OCI-LY3 (cell line): ENCODE data around the gene TMEM97.

Experiments
- H2AFZ ChIP-seq: fragments of 200-600, 300-600 bp; shearing (Covaris generic); 2 replicates; pipeline ENCODE4 v1.6.0; 2014; ENCODE audit warnings: antibody characterized with exemption, low read depth, low read length
- H3K27ac ChIP-seq: fragments of 200-600, 300-600 bp; sonication (generic); 2 replicates; pipeline ENCODE4 v1.5.1; 2014; ENCODE audit warnings: mild to moderate bottlenecking, low read length, moderate library complexity, mixed read lengths
- H3K27me3 ChIP-seq: fragments of 200-600, 300-600 bp; sonication (generic); 2 replicates; pipeline ENCODE4 v1.6.1; 2014; ENCODE audit warnings: low read depth, low read length, mixed read lengths
- H3K36me3 ChIP-seq: fragments of 200-600, 300-600 bp; sonication (generic); replicated peaks from 2 replicates; pipeline ENCODE3; 2014; ENCODE audit warnings: low read depth, low read length, mixed read lengths
- H3K4me1 ChIP-seq: fragments of 300-600, 200-600 bp; sonication (generic); 2 replicates; pipeline ENCODE4 v1.6.1; 2014; ENCODE audit warnings: low read length, mixed read lengths
- H3K4me2 ChIP-seq: fragments of 200-600, 300-600 bp; sonication (generic); 2 replicates; pipeline ENCODE4 v1.6.1; 2014; ENCODE audit warnings: low read length, mixed read lengths
- H3K4me3 ChIP-seq: fragments of 300-600, 200-600 bp; sonication (generic); 2 replicates; pipeline ENCODE4 v1.5.1; 2014; ENCODE audit warnings: antibody characterized with exemption, mild to moderate bottlenecking, low read length, moderate library complexity
- H3K79me2 ChIP-seq: fragments of 300-600, 200-600 bp; shearing (Covaris generic); 2 replicates; pipeline ENCODE4 v1.6.1; 2014; ENCODE audit warnings: mild to moderate bottlenecking, low read length, mixed read lengths
- H3K9ac ChIP-seq: fragments of 300-600, 200-600 bp; shearing (Covaris generic); 2 replicates; pipeline ENCODE4 v1.6.0; 2014; ENCODE audit warnings: mild to moderate bottlenecking, low read length, moderate library complexity
- H3K9me3 ChIP-seq: fragments of 200-600, 300-600 bp; shearing (Covaris generic); 2 replicates; pipeline ENCODE4 v1.6.1; 2014; ENCODE audit warnings: low read length, mixed read lengths; ENCODE audit not compliant: insufficient read depth
- H4K20me1 ChIP-seq: fragments of 200-600, 300-600 bp; sonication (generic); 2 replicates; pipeline ENCODE4 v1.6.1; 2016; ENCODE audit warnings: low read length, mixed read lengths; ENCODE audit not compliant: insufficient read depth
- EZH2phosphoT487 ChIP-seq: fragments of 200-600 bp; shearing (Covaris generic); IDR thresholded peaks from 2 replicates; pipeline ENCODE4 v1.6.1; 2018; ENCODE audit warnings: antibody characterized with exemption, mixed run types, low read depth
- TF ChIP-seq, protein P1 (sequence below): fragments of 200-600, 300-600 bp; sonication (generic); IDR thresholded peaks from 2 replicates; pipeline ENCODE4 v1.5.1; 2014; ENCODE audit warnings: antibody characterized with exemption, low read length, low read depth

TMEM97 gene

DNA sequence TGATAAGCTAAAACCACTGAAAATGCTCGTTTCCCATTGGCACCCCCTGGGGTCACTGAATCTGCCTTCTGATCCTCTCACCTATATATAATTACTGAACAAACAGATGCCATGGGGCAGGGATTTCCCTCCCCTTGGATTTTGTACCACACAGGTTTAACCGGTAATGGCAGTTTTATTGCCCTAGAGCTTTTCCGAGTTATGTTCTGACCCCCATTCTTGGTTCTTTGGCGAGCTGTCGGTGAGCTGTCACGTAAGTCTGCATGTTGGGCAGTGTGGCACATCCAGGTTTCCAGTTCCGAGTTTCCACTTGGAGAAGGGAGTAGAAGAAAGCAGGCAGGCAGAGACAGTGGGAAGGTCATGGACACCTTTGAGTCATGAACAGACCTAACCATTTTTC is 7.1 kb downstream of the TMEM97 start:
- H3K9ac ChIP-seq, result no peak overlapping the region
- peaks cover 71% of the 10 kb centered on the region for H3K4me1 ChIP-seq
- no peak for TF ChIP-seq EZH2phosphoT487
- TF ChIP-seq, protein P1, sequence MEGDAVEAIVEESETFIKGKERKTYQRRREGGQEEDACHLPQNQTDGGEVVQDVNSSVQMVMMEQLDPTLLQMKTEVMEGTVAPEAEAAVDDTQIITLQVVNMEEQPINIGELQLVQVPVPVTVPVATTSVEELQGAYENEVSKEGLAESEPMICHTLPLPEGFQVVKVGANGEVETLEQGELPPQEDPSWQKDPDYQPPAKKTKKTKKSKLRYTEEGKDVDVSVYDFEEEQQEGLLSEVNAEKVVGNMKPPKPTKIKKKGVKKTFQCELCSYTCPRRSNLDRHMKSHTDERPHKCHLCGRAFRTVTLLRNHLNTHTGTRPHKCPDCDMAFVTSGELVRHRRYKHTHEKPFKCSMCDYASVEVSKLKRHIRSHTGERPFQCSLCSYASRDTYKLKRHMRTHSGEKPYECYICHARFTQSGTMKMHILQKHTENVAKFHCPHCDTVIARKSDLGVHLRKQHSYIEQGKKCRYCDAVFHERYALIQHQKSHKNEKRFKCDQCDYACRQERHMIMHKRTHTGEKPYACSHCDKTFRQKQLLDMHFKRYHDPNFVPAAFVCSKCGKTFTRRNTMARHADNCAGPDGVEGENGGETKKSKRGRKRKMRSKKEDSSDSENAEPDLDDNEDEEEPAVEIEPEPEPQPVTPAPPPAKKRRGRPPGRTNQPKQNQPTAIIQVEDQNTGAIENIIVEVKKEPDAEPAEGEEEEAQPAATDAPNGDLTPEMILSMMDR, result no peak
- peak overlapping the region; percentile 62 for H3K4me2 ChIP-seq
- H3K27ac ChIP-seq, result peak overlapping the region; percentile 94
- H3K79me2 ChIP-seq, result peaks cover 79% of the 10 kb centered on the region
- peaks cover 46% of the 10 kb centered on the region for H4K20me1 ChIP-seq
- H2AFZ ChIP-seq, result no peak overlapping the region
- no peaks in the 10 kb centered on the region for H3K27me3 ChIP-seq
- no peaks in the 10 kb centered on the region for H3K9me3 ChIP-seq
- peaks cover 59% of the 10 kb centered on the region for H3K36me3 ChIP-seq
- no peak overlapping the region for H3K4me3 ChIP-seq

DNA sequence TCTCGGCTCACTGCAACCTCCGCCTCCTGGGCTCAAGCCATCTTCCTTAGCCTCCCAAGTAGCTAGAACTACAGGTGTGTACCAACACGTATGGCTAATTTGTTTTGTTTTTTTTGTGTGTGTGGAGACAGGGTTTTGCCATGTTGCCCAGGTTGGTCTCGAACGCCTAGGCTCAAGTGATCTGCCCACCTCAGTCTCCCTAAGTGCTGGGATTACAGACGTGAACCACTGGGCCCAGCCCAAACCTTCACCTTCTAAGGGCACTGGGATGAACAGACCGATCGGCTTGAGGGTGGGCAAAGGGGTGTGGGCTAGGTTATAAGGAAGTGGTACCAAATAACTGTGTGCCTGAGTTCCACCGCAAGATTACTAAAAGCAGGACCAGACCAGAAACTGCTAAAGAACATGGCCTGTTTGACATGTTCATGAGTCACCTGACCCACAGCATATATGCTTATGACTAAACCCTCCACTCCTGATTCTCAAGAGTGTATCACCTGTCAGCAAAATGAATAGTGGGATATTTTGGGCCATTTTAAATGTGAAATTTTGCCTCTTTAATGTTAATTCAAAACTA is 8.1 kb downstream of the TMEM97 start:
- Histone ChIP-seq H3K4me3 (peak overlapping the region; percentile 29), H2AFZ (no peak overlapping the region), H3K4me2 (peak overlapping the region; percentile 62), H3K9me3 (no peaks in the 10 kb centered on the region), H4K20me1 (peaks cover 41% of the 10 kb centered on the region), H3K4me1 (peaks cover 63% of the 10 kb centered on the region), H3K36me3 (peaks cover 55% of the 10 kb centered on the region), H3K27ac (peak overlapping the region; percentile 94), H3K79me2 (peaks cover 69% of the 10 kb centered on the region), H3K27me3 (no peaks in the 10 kb centered on the region), H3K9ac (peak overlapping the region; percentile 45; the same call in 1 of the 2 replicates)
- no peak for TF ChIP-seq EZH2phosphoT487
- TF ChIP-seq, protein P1, result no peak

DNA sequence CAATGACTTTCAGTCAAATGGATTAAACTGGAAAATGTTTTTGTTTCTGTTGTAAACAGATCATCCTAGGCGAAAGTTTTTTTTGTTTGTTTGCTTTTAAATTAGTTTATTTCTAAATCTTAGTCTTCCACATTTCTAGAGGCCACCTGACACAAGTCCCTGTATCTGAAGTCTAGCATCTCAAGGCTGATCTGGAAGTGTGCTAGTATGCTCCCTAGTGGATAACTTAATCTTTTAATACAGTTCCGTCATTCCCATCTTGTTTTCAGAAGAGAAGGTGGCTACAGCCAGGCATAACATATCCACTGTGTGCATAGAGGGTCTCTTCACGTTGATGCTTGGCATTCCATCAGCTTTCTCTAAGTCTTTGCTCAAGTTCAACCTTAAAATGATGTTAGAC is 8.7 kb downstream of the TMEM97 start:
- peak overlapping the region; percentile 62 for H3K4me2 ChIP-seq
- 0 out of 2 replicates have a peak overlapping the region, but pooled peaks have one; percentile 24 for H3K9ac ChIP-seq
- TF ChIP-seq EZH2phosphoT487, result no peak
- TF ChIP-seq, protein P1, result peak; percentile 16; the same call in 1 of the 2 replicates
- H3K27me3 ChIP-seq, result no peaks in the 10 kb centered on the region
- peaks cover 63% of the 10 kb centered on the region for H3K79me2 ChIP-seq
- H3K27ac ChIP-seq, result peak overlapping the region; percentile 94
- H4K20me1 ChIP-seq, result peaks cover 39% of the 10 kb centered on the region
- peaks cover 53% of the 10 kb centered on the region for H3K36me3 ChIP-seq
- no peak overlapping the region for H2AFZ ChIP-seq
- peaks cover 58% of the 10 kb centered on the region for H3K4me1 ChIP-seq
- H3K4me3 ChIP-seq, result peak overlapping the region; percentile 29
- no peaks in the 10 kb centered on the region for H3K9me3 ChIP-seq

DNA sequence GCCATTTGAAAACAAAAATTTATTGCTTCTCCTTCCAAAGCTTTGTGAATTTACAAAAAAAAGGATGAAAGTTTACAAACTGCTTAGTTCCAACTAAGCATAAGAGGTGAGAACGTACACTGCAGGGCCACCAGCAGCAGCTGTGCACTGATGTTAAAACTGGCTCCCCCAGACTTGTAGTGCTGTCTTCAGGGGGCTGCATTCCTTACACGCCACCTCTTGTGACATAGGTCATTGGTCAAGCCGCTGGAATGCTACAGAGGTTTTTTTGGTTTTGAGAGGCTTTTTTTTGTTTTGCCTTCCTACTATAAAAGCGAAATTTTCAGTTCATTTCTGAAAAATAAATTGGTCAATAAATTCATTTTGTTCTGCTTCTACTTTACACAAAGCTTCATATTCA is 9.3 kb downstream of the TMEM97 start:
- Histone ChIP-seq H3K27me3 (no peaks in the 10 kb centered on the region), H3K4me1 (peaks cover 52% of the 10 kb centered on the region), H3K79me2 (peaks cover 57% of the 10 kb centered on the region), H3K9me3 (no peaks in the 10 kb centered on the region), H3K4me3 (no peak overlapping the region), H2AFZ (no peak overlapping the region), H3K4me2 (no peak overlapping the region), H4K20me1 (peaks cover 33% of the 10 kb centered on the region), H3K27ac (peak overlapping the region; percentile 94; the same call in 1 of the 2 replicates), H3K36me3 (peaks cover 48% of the 10 kb centered on the region), H3K9ac (no peak overlapping the region)
- TF ChIP-seq EZH2phosphoT487, result no peak
- TF ChIP-seq, protein P1, result no peak
